Measurements from ENCODE around the gene OLFM3.

OLFM3 gene

DNA sequence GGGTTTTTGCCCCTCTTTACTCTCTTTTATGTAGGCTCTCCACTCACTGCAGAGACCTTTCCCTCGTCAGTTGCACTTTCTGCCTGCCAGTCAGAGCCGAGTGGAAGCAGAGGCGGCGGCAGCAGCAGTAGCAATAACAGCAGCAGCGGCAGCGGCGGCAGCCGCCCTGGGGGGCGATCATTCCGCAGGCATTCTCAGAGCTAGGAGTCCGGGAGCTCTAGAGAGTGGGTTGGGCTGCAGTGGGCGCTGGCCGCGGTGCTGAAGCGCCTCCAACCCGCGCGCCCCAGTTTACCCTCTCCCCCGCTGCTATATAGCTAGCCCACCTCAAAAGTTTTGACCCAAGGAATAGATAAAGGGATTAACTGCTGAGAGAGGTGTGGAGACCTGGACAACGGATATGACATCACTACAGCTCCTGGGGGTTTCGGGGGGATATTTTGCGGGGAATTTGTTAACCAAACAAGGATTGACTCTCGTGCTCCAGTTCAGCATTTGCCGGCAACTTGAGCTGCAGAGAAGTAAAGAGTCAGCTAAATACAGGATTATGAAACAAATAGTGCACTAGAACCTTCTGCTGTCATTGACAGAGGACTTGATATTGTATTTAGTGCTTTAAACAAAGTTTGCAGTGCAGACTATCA, at the start of gene OLFM3:
TSS of gene OLFM3 (minus strand) at position 102 of the 641 bp plus-strand sequence.
- DNase-seq = no peak

DNA sequence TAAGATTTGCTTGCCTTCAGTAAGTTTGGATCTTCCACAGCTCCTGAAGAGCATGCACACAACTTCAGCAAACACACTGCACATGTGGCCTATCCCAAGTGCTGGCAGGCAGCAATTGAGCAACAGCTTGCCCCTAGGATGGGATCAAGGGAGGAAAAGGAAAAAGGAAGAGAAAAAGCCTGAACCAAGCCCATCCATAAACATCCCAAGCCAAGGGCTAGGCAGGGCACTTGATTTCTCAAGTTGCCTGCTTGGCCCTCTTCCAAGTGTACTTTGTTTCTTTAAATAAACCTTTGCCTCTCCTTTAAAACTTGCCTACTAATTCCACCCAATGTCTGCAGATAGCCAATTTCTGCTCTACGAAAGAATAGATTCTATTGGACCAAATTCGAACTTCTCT, 49.0 kb upstream of the OLFM3 start:
- DNase-seq = no peak

DNA sequence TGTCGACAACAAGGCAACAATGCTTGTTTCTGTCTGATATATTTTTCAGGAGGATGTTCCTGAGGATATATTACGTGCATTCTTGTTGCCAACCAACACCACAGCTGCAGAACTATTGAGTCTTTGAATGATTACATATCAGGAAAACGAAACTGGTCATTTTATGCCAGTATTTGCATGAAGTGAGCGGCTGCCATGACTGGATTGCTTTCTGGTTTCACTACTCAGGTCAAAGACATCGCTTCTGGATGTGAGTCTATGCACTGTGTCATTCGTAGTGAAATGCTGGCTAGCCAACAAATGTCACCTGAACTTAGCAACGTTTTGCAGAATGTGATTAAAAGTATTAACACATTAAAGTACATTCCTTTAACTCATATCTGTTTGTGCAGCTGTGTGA, 35.8 kb upstream of the OLFM3 start:
- DNase-seq = no peak

DNA sequence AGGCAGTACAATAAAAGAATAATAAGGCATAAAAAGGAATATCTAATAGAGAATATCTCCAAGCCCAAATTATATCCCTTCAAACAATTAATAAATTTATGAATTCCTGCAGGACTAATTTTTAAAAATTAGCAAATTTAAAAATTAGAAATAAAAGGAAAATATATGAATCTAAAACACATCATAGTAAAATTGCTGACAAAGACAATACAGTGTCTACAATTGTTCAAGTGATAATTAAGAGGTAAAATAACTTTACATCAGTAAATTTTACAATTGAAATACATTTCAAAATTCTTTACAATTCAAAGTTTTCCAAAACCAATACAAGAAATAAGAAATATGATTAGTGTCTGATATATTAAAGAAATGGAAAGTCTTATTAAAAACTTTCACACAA, 22.8 kb upstream of the OLFM3 start:
- DNase-seq = no peak

DNA sequence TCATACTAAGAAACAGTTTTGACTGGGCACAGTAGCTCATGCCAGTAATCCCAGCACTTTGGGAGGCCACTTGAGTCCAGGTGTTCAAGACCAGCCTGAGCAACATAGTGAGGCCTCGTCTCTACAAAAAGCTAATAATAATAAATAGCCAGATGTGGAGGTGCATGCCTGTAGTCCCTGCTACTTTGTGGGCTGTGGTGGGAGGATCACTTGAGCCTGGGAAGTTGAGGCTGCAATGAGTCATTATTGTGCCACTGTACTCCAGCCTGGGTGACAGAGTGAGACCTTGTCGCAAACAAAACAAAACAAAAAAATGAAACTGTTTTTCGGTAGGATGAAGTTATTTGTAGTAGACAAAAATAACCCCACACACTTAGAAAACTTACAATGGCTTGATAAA, 19.0 kb upstream of the OLFM3 start:
- DNase-seq = no peak

DNA sequence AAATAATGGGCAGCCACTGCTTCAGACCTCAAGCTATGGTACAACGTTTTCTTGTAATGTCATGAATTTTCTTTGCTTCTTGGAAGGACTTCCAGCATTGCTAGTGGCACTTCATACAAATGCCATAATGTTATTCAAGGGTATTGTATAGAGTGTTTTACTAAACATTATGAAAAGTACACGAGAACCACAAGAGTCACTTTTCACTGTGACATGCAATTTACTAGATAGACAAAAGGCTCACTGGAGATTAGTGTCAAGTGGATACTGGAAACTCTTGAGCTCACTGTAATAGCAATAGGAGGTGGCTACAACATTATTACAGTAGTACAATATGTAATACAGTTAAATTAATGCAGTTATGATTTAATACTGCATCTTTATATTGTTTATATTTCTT, 5.3 kb upstream of the OLFM3 start:
- DNase-seq = no peak

DNA sequence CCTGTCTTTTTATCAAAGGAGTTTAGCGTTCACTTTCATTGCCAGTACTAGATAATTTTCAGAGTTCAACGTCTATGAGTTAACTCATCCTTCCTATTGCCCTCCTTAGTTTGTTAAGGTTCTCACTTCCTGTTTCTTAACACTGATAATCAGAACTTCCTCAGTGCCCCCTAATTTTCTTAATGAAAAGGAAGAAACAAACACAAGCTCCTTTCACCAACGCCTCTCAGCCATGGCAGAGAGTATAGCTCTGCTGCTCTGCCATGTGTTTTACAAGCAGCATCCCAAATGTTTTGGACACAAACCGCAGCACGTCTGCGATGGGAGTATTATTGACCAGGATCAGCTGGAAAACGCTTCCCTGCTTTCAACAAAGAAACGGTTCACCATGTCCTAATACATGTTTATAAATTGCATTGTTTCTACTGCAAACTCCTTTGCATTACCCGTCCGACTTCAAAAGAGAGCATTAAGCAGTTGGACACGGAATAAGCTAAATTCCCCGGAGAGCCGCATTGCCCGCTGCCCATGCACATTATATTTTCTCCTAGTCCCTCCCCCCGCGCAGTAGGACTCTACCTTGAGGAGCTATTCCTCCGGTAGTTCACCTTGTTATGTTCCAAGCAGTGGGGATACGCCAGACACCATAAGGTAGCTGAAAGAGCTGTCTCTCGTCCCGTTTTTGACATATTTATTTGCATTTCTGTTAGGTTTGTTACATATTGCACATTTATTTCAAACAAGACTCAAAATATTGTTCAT, 561 bp downstream of the OLFM3 start:
- DNase-seq = no peak

DNA sequence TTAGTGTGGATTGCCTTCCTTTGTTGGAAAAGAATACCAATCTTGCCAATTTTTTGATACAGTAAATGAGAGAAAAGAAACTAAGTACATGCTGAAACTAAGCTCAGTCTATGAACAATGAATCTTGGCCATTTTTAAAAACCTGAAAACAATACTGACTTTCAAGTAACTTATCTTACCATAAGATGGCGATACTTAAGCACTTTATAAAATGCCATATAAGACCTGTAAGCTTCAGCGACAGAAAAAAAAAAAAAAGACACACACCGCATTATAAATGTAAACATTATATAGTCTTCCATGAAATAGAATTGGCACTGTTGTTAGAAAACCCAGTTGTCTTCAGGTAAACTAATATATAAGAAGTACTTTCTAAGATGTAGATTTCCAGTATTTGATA, 3.0 kb downstream of the OLFM3 start:
- no peak for DNase-seq

DNA sequence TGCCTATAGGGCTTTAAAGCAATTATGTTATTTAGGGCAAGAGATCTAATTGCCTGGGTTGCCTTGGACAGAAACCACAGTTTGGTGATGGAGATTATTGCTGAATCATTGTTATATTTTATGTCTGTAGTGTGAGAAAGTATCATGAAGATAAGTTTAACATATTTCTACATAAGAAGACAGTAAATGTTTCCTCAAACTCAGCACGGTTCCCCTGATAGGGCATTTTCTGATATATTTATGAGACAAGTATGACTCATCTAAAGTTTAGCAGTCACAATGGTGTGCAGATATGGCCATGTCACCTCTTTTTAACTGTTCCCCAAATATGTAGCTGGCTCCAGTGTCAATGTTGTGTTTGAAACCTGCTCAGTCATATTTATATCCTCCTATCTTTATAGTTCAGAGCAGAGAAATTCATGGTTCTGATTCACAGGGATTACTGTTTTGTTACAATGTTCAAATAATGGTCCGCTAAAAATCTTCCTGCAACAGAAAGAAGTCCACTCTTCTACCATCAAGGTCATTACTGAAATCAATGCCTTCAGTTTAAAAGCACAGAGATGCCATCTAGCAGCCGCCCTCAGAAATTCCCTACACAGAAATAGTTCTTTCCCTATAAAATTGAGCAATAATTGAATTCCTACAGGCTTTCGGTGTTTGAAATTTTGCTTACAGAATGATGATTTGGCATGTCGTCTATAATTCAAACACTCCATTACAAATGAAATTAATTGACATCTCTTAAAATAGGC, 3.7 kb downstream of the OLFM3 start:
- no peak for DNase-seq

DNA sequence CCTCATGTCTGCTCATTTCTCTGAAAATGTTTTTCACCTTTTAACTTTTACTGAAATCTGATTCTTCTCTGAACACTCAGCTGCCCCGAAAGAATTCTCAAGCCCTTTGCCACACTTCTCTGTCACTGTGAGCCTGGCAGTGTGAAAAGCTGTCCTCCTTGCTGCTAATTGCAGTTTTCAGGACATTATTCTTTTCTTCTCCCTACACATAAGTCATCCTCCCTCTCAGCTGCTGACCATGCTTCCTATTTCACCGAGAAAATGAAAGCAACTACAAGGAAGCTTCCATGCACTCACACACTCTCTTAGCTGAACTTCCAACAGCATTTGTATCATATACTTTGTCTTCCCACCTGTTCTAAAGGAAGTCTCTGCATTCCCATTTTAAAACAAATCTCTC, 15.8 kb downstream of the OLFM3 start:
- no peak for DNase-seq

DNA sequence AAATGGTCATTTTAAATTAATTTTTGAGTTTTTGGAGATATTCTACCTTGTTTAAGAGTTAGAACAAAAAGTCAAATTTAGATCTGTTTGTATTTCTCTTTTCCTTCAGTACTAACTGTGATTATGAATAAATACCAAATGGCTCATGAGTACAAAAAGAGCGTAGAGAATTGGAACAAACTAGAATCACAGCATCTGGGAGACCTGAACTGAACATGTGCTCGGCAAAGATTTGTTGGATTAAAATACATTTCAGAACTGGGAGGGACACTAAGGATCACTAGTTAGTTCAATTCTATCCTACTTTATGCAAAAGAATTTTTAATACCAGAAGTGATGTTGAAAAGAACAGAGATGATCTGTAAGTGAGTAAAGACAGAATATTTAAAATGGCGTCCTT, 19.5 kb downstream of the OLFM3 start:
- DNase-seq = no peak

DNA sequence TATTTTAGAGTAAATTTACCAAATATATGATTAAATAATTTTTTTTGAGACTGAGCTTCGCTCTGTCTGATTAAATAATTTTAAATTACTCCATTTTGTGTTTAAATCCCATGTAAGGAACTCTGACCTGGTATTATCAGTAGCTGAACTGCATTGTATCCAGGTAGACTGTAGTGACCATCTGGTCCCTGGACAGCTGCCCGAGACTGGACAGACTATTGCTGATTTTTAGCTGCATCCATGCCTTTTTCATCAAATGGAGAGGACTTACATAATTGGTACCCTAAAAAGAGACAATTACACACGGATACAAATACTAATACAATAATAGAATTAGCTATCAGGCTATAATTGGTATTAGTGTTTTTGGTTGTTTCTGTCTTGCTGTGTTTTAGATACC, 20.6 kb downstream of the OLFM3 start:
- DNase-seq = no peak

DNA sequence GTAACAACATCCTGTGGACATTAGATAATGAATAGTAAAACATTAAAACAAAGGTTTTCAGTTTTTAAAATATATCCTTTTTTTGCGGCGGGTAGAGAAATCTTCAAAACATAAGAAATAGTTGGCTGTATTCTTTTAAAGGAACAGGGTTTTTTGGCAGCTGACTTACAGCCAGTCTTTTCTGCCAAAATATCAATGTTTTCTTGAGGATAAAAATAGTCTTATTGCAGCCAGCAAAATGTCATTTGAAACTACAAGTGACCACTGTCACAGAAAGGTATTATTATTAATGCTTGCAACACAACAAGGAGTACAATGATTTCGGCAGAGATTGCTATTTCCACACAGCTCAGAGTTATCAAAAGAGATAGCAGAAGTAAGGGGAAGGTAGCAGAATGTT, 21.4 kb downstream of the OLFM3 start:
- no peak for DNase-seq

DNA sequence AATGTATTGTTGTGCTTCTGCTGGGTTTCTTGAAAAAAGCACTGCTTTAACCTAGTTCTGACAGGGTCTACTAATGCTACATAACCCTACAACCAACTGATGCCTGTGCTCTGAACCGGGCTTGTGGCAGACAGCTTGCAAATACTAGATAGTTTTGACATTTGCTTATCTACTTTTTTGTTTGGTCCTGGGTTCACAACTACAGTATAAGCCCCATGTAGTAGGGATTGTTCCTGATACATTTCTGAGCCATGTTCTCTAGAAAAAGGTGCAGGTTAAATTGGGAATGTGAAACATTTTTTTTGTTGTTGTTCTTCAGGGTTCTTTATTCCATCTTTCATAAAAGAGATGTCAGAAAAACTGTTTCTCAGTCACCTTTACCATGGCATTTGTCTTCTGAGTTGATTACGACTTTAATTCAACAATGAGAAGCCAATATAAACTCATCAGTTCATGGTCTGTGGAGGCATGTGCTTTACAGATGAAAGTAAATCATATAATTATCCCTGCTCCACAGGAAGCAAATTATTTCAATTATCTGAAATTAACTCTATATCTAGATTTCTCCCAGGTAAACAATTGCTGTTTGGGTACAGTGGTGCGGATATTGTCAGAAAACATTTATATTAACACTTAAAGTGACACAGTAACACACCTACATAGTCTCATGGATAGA, 22.0 kb downstream of the OLFM3 start:
- DNase-seq = no peak

DNA sequence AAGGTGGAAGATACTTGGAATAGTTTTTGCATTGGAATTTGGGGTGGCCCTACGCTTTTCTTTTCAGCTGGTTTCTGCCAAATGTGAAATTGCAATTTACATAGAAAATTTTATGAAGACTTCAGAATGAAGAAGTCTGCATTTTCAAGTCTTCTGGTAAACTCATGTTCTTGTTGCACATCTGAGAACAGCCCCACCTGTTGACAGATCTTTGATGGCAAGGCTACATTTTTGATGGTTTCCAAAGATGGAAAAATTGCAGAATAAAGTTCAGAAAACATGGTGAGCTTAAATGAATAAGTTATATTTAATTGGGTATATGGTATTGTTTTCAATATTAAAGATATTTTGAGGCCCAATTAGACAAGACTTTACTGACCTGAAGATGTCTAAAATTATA, 25.4 kb downstream of the OLFM3 start:
- no peak for DNase-seq

DNA sequence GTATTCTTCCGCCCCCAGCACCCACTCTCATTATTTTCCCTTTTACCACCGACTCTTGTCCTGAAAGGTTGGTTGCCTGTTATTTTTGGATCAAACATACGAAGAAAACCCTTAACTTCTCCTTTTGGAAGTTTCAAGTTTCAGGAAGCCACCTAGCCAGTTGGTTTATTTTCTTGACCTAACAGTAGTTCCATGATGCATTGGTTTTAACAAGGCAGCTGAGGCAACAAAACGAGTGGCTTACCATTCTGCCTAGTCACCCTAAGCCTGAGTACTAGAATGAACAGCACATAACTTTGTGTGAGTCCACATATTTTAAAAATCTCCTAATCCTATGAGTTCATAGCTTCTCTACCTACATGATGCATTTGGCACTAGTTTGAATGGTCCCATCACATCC, 28.9 kb downstream of the OLFM3 start:
- no peak for DNase-seq

DNA sequence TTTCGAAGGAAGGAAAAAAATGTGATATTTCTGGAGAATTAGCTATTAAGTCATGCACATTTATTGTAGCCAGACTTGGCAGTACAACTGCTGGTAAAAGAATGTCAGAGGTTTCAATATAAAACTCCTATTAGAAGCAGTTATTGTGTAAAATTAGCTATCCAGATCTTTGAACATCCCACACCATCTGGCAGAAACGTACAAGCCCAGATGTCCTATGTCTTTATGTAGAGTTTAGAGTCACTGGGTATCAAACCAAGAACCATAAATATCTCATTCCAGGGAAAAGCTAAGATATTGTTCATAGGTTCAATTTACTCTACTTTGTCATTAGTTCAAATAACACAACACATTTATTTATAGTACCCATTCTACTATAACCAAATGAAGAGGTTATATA, 31.4 kb downstream of the OLFM3 start:
- no peak for DNase-seq

DNA sequence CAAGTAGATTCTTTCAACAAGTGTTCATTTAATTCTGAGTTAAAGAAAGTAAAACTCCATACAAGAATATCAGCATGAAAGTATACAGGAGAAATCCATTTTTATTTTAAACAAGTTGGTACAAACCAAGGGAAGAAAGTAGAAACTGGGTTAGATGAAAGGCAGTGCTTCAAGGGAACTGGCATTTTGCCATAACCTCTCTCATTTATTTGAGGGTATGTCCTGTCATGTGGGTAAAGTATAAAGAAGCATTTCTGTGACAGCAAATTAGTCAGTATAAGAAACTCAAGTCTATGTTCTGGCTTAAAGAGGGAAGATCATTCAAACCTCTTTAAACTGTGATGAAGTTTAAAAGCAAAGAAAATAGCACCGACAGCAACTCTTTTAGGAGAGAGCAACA, 32.0 kb downstream of the OLFM3 start:
- no peak for DNase-seq

DNA sequence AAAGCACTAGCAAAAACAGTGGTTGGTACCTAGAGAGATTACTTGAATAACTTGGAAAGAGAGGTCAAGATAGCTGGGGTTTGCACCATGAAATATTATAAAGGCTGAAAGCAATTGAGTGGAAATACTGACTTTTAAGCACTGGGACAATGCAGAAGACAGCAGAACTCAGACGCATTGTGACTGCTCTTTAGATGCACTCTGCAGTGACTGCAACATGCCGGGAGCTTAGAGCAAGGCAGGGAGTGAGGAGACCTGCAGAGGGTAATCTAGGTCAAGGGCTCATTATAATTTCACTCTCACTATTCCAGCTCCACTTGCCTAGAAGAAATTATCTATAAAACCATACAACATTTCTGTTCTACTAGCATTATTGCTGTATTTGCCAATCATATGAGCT, 36.6 kb downstream of the OLFM3 start:
- DNase-seq = no peak

DNA sequence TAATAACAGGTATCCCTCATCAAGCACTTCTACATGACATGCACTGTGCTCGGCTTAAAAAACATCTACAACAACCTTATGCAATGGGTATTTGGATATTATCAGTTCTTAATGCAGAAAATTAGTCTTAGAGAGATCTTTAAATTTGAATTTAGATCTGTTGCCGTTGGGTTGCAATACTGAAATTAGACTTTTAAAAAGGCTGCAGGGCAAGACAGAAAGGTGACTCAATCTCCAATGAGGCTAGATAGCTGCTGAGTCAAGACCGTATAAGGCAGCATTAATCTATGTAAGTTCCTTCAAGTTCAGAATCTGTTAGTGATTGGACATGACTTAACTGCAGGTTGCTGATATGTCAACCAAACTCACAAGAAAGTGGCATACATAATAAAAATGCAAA, 37.3 kb downstream of the OLFM3 start:
- DNase-seq = no peak

DNA sequence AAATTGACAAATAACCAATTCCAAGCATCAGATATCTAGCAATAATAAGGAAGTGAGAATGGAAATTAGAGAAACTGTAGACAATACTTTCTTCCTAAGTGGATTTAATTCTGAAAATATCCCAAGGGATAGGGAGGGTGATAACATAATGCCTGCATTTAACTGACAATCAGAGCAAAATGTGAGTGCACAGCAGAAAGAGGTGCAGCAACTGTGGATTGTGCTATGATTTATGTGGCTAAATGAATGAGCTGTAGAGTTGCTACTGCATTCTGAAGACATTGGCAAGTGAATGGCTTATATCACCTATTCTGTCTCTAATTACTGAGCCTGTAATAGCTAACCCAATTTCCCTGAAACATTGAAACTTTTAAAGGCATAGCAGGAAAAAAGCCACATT, 39.0 kb downstream of the OLFM3 start:
- no peak for DNase-seq

DNA sequence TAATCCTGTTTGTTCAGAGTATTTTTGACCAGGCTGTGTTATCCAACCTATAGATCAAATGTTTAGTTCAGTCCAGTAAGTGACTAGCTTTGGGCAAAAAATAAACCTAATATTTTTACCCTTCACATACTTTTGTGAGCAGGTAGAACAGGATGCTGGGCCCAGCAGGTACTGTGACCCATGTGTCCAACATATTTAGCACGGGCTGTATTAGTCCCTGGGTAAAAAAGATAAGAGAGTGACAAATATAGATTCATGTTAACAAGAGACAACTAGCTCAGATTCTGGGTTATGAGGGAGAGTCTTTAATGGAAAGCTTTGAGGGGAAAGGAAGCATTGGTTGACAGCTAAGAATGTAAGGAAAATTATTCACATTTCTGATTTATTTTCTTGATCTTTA, 43.1 kb downstream of the OLFM3 start:
- DNase-seq = no peak

DNA sequence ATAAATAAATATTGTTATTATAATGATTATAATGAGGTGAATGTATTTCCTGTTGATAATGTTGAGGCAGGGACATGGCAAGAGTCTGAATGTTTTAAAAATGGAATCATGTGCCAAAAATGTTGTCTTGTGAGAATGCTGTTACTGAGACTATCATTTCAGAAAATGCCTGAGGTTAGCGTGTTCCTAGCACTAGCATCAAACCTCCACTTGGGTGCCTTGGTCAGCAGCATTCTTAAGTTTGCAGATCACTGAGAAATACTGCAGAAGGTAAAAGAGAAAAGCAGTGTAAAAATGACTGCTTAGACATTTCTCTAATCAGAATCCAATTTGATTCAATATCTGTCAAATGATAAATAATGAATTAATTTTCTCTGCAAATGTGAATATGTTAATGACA, 50.8 kb downstream of the OLFM3 start:
- DNase-seq = no peak

DNA sequence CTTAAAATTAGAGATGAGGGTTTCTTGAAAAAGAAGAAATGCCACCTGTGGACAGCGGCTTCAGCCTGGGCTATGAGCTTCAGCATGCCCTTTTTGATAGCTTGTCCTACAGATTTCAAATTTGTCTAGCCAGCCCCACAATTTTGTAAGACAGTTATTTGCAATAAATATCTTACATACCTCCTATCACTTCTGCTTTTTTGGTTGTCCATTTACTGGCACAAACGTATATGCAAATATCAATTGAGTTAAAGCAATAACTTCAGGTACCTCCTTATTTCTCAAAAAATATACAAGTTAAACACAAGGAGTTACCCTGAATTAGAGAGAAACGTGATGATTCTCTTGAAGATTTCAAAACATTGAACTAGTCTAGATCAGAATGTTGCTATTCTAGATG, 53.5 kb downstream of the OLFM3 start:
- DNase-seq = no peak
